HEK293 (cell line): Measurements from ENCODE around the gene CDC37.

Experiments
- CTCF ChIA-PET: fragments of 350-600 bp; formaldehyde crosslinking; extraction: SDS; loops from one replicate; lab custom pipeline; 2021; ENCODE audit warnings: antibody characterized with exemption; lab: Yijun Ruan, JAX
- POLR2A ChIA-PET: fragments of 300-600 bp; formaldehyde crosslinking; extraction: SDS; loops from one replicate; lab custom pipeline; 2020; ENCODE audit warnings: antibody characterized with exemption, inconsistent platforms; lab: Yijun Ruan, JAX
- H3K27ac ChIP-seq: fragments of 200-500 bp; sonication (Bioruptor generic); 2 replicates; pipeline ENCODE4 v1.5.1; 2014; ENCODE audit warnings: low read depth, low read length, control low read depth, inconsistent platforms; ENCODE audit errors: extremely low read depth
- H3K36me3 ChIP-seq, 2 experiments: fragments of 200-500 bp in 1 of 2; sonication (Bioruptor generic) in 1 of 2; 1 replicate in 1 of 2; 2 replicates in 1 of 2; pipeline ENCODE4 v1.5.1; 2014 to 2017; ENCODE audit warnings: inconsistent platforms in 2 of 2, low read length in 2 of 2; ENCODE audit not compliant: control insufficient read depth in 2 of 2, insufficient read depth in 1 of 2
- H3K4me1 ChIP-seq: fragments of 200-500 bp; sonication (Bioruptor generic); 2 replicates; pipeline ENCODE4 v1.5.1; 2014; ENCODE audit warnings: mild to moderate bottlenecking, low read length, inconsistent platforms; ENCODE audit not compliant: control insufficient read depth, insufficient read depth
- H3K4me3 ChIP-seq: 2 replicates; pipeline ENCODE4 v1.5.1; 2011; ENCODE audit warnings: low read depth, mild to moderate bottlenecking, control low read depth, low read length, moderate library complexity
- H3K9me3 ChIP-seq: fragments of 200-500 bp; sonication (Bioruptor generic); 2 replicates; pipeline ENCODE4 v1.5.1; 2014; ENCODE audit warnings: low read depth, low read length, inconsistent platforms; ENCODE audit not compliant: control insufficient read depth, insufficient read depth
- BCL11B ChIP-seq: fragments of 450-650 bp; formaldehyde crosslinking; IDR thresholded peaks from 2 replicates; pipeline ENCODE4 v1.5.1; 2016; ENCODE audit warnings: low read depth, missing biosample characterization, missing genetic modification characterization
- HIC1 ChIP-seq: fragments of 450-650 bp; formaldehyde crosslinking; IDR thresholded peaks from 2 replicates; pipeline ENCODE4 v1.5.1; 2016; ENCODE audit warnings: missing biosample characterization, missing genetic modification characterization
- HOXC10 ChIP-seq: sonication (generic); formaldehyde crosslinking; IDR thresholded peaks from 2 replicates; pipeline ENCODE4 v1.8.1; 2023; ENCODE audit warnings: mild to moderate bottlenecking, missing genetic modification reagents
- KLF1 ChIP-seq: fragments of 450-650 bp; formaldehyde crosslinking; IDR thresholded peaks from 2 replicates; pipeline ENCODE4 v1.5.1; 2016; ENCODE audit warnings: missing biosample characterization, missing genetic modification characterization
- OVOL3 ChIP-seq: fragments of 450-650 bp; formaldehyde crosslinking; IDR thresholded peaks from 2 replicates; pipeline ENCODE4 v1.5.1; 2016; ENCODE audit warnings: missing biosample characterization, missing genetic modification characterization
- REPIN1 ChIP-seq: fragments of 450-650 bp; formaldehyde crosslinking; IDR thresholded peaks from 2 replicates; pipeline ENCODE4 v1.5.1; 2017; ENCODE audit warnings: missing biosample characterization, missing genetic modification characterization, low read depth
- SCRT1 ChIP-seq: fragments of 450-650 bp; formaldehyde crosslinking; IDR thresholded peaks from 2 replicates; pipeline ENCODE4 v1.5.1; 2016; ENCODE audit warnings: missing biosample characterization, missing genetic modification characterization, borderline replicate concordance
- ZBTB17 ChIP-seq: fragments of 450-650 bp; formaldehyde crosslinking; IDR thresholded peaks from 2 replicates; pipeline ENCODE4 v1.5.1; 2016; ENCODE audit warnings: missing biosample characterization, missing genetic modification characterization
- ZBTB20 ChIP-seq: fragments of 450-650 bp; formaldehyde crosslinking; IDR thresholded peaks from 2 replicates; pipeline ENCODE4 v1.5.1; 2016; ENCODE audit warnings: missing biosample characterization, missing genetic modification characterization
- ZBTB8A ChIP-seq: fragments of 450-650 bp; formaldehyde crosslinking; IDR thresholded peaks from 2 replicates; pipeline ENCODE4 v1.5.1; 2016; ENCODE audit warnings: missing biosample characterization, missing genetic modification characterization
- ZFHX2 ChIP-seq: fragments of 450-650 bp; formaldehyde crosslinking; conservative IDR thresholded peaks from 2 replicates; pipeline ENCODE4 v1.5.1; 2016; ENCODE audit warnings: missing biosample characterization, missing genetic modification characterization
- ZNF10 ChIP-seq: fragments of 450-650 bp; formaldehyde crosslinking; IDR thresholded peaks from 2 replicates; pipeline ENCODE4 v1.5.1; 2017; ENCODE audit warnings: missing biosample characterization, missing genetic modification characterization
- ZNF133 ChIP-seq: fragments of 450-650 bp; formaldehyde crosslinking; IDR thresholded peaks from 2 replicates; pipeline ENCODE4 v1.5.1; 2016; ENCODE audit warnings: missing biosample characterization, missing genetic modification characterization
- ZNF146 ChIP-seq: fragments of 450-650 bp; formaldehyde crosslinking; IDR thresholded peaks from 2 replicates; pipeline ENCODE4 v1.5.1; 2016; ENCODE audit warnings: missing biosample characterization, missing genetic modification characterization
- ZNF174 ChIP-seq: fragments of 450-650 bp; formaldehyde crosslinking; IDR thresholded peaks from 2 replicates; pipeline ENCODE4 v1.5.0; 2017; ENCODE audit warnings: missing biosample characterization, mild to moderate bottlenecking, missing genetic modification characterization
- ZNF175 ChIP-seq: fragments of 450-650 bp; formaldehyde crosslinking; IDR thresholded peaks from 2 replicates; pipeline ENCODE4 v1.5.1; 2016; ENCODE audit warnings: missing biosample characterization, missing genetic modification characterization
- ZNF19 ChIP-seq: fragments of 450-650 bp; formaldehyde crosslinking; IDR thresholded peaks from 2 replicates; pipeline ENCODE4; 2016; ENCODE audit warnings: missing biosample characterization, missing genetic modification characterization, low read depth
- ZNF211 ChIP-seq: fragments of 450-650 bp; formaldehyde crosslinking; IDR thresholded peaks from 2 replicates; pipeline ENCODE4 v1.5.1; 2016; ENCODE audit warnings: low read depth, missing biosample characterization, missing genetic modification characterization
- ZNF23 ChIP-seq: fragments of 450-650 bp; formaldehyde crosslinking; IDR thresholded peaks from 2 replicates; pipeline ENCODE4 v1.5.1; 2016; ENCODE audit warnings: missing biosample characterization, missing genetic modification characterization, borderline replicate concordance
- ZNF248 ChIP-seq: fragments of 450-650 bp; formaldehyde crosslinking; IDR thresholded peaks from 2 replicates; pipeline ENCODE4 v1.5.1; 2017; ENCODE audit warnings: missing biosample characterization, missing genetic modification characterization
- ZNF341 ChIP-seq: fragments of 450-650 bp; formaldehyde crosslinking; IDR thresholded peaks from 2 replicates; pipeline ENCODE4; 2016; ENCODE audit warnings: low read depth, missing biosample characterization, missing genetic modification characterization
- ZNF350 ChIP-seq: fragments of 450-650 bp; formaldehyde crosslinking; IDR thresholded peaks from 2 replicates; pipeline ENCODE4 v1.5.0; 2017; ENCODE audit warnings: missing biosample characterization, mild to moderate bottlenecking, missing genetic modification characterization
- ZNF354C ChIP-seq: fragments of 450-650 bp; formaldehyde crosslinking; IDR thresholded peaks from 2 replicates; pipeline ENCODE4 v1.5.1; 2016; ENCODE audit warnings: missing biosample characterization, missing genetic modification characterization, low read depth, borderline replicate concordance
- ZNF37A ChIP-seq: fragments of 450-650 bp; IDR thresholded peaks from 2 replicates; pipeline ENCODE4 v1.5.1; 2018; ENCODE audit warnings: missing biosample characterization, missing genetic modification characterization
- ZNF423 ChIP-seq: fragments of 450-650 bp; formaldehyde crosslinking; IDR thresholded peaks from 2 replicates; pipeline ENCODE4 v1.5.1; 2016; ENCODE audit warnings: missing biosample characterization, missing genetic modification characterization
- ZNF544 ChIP-seq: fragments of 450-650 bp; formaldehyde crosslinking; IDR thresholded peaks from 2 replicates; pipeline ENCODE4 v1.5.0; 2017; ENCODE audit warnings: missing biosample characterization, missing genetic modification characterization
- ZNF548 ChIP-seq: fragments of 450-650 bp; formaldehyde crosslinking; IDR thresholded peaks from 2 replicates; pipeline ENCODE4 v1.5.1; 2016; ENCODE audit warnings: missing biosample characterization, missing genetic modification characterization
- ZNF561 ChIP-seq: fragments of 450-650 bp; IDR thresholded peaks from 2 replicates; pipeline ENCODE4 v1.5.1; 2018; ENCODE audit warnings: missing biosample characterization, missing genetic modification characterization, borderline replicate concordance
- ZNF596 ChIP-seq: fragments of 450-650 bp; IDR thresholded peaks from 2 replicates; pipeline ENCODE4 v1.5.0; 2018; ENCODE audit warnings: missing biosample characterization, mild to moderate bottlenecking, missing genetic modification characterization, moderate library complexity
- ZNF626 ChIP-seq: fragments of 450-650 bp; sonication (Bioruptor Pico); formaldehyde crosslinking; IDR thresholded peaks from 2 replicates; pipeline ENCODE4 v1.5.1; 2018; ENCODE audit warnings: missing biosample characterization, missing genetic modification characterization, inconsistent platforms
- ZNF629 ChIP-seq: fragments of 450-650 bp; formaldehyde crosslinking; IDR thresholded peaks from 2 replicates; pipeline ENCODE4 v1.5.1; 2017; ENCODE audit warnings: missing biosample characterization, missing genetic modification characterization
- ZNF660 ChIP-seq: fragments of 450-650 bp; IDR thresholded peaks from 2 replicates; pipeline ENCODE4 v1.5.1; 2018; ENCODE audit warnings: missing biosample characterization, mild to moderate bottlenecking, missing genetic modification characterization
- ZNF707 ChIP-seq: fragments of 450-650 bp; formaldehyde crosslinking; IDR thresholded peaks from 2 replicates; pipeline ENCODE4 v1.5.1; 2016; ENCODE audit warnings: missing biosample characterization, missing genetic modification characterization
- ZNF791 ChIP-seq: fragments of 450-650 bp; formaldehyde crosslinking; IDR thresholded peaks from 2 replicates; pipeline ENCODE4 v1.5.1; 2016; ENCODE audit warnings: missing biosample characterization, missing genetic modification characterization
- ZNF792 ChIP-seq: fragments of 450-650 bp; formaldehyde crosslinking; IDR thresholded peaks from 2 replicates; pipeline ENCODE4 v1.5.1; 2016; ENCODE audit warnings: missing biosample characterization, missing genetic modification characterization
- ZNF830 ChIP-seq: fragments of 450-650 bp; IDR thresholded peaks from 2 replicates; pipeline ENCODE4 v1.5.0; 2018; ENCODE audit warnings: missing biosample characterization, missing genetic modification characterization, low read depth, mild to moderate bottlenecking, moderate library complexity

Gene CDC37

DNA sequence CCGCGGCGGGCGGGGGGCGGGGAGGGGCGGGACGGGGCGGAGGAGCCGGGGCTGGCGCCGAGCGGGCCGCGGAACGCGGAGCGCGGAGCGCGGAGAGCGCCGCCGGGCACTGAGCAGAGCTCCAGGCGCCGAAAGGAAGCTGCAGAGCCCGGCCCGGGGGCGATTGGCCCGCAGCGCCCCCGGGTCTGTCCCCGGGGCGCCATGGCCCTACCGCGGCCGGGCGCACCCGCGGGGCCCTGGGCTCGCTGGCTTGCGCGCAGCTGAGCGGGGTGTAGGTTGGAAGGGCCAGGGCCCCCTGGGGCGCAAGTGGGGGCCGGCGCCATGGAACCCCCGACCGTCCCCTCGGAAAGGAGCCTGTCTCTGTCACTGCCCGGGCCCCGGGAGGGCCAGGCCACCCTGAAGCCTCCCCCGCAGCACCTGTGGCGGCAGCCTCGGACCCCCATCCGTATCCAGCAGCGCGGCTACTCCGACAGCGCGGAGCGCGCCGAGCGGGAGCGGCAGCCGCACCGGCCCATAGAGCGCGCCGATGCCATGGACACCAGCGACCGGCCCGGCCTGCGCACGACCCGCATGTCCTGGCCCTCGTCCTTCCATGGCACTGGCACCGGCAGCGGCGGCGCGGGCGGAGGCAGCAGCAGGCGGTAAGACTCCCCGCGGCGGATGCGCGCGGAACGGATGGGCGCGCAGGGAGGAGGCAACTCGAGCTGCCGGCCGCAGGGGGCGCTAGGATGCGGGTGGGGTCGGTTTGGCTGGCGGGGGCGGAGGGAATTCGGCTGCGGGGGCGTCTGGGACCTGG lies 17.3 kb upstream of the CDC37 start, which contains the start of gene PDE4A (continued):
- TF ChIP-seq ZNF548 (tag by site-specific recombination): no peak
- 0 out of 2 replicates have a peak, but pooled peaks have one; percentile 42 for TF ChIP-seq BCL11B (tag by site-specific recombination)
- TF ChIP-seq ZNF133 (tag by site-specific recombination): no peak
- peak; percentile 60 for TF ChIP-seq KLF1 (tag by site-specific recombination)
- TF ChIP-seq ZBTB17 (tag by site-specific recombination): peak; percentile 52; the same call in 1 of the 2 replicates
- peak; percentile 53; the same call in 1 of the 2 replicates for TF ChIP-seq ZNF561 (tag by site-specific recombination)
- TF ChIP-seq ZNF175 (tag by site-specific recombination): no peak
- TF ChIP-seq ZNF341 (tag by site-specific recombination): peak; percentile 73
- peak; percentile 92 for TF ChIP-seq ZNF423 (tag by site-specific recombination)
- TF ChIP-seq, all 188 proteins: peak for 48

- CTCF ChIA-PET: interaction anchor here (0.7 to 9.1 kb wide), 5 partner anchors 8 to 1687 kb away, joined by 3 to 193 read pairs (median 4); partner anchors contain the start of gene CDC37
- H3K27ac ChIP-seq: no peak overlapping the region
- H3K36me3 ChIP-seq: no peaks in the 10 kb centered on the region
- peak overlapping the region; percentile 34 for H3K4me3 ChIP-seq
- POLR2A ChIA-PET: interaction anchor here (0.5 to 2.1 kb wide), 4 partner anchors 16 to 287 kb away, joined by 3 to 7 read pairs (median 4); partner anchors contain the start of genes CDC37 and TYK2
- 0 out of 2 replicates have a peak, but pooled peaks cover 8% of the 10 kb centered on the region for H3K4me1 ChIP-seq
- no peaks in the 10 kb centered on the region for H3K9me3 ChIP-seq
- TF ChIP-seq ZBTB20 (tag by site-specific recombination) (peak; percentile 80), ZNF354C (no peak), OVOL3 (tag by site-specific recombination) (no peak; the same call in 1 of the 2 replicates), ZNF626 (tag by site-specific recombination) (no peak), HIC1 (tag by site-specific recombination) (peak; percentile 75), HOXC10 (CRISPR knock-in tag) (no peak), ZNF660 (tag by site-specific recombination) (0 out of 2 replicates have a peak, but pooled peaks have one; percentile 14), ZNF629 (peak; percentile 82), ZNF791 (tag by site-specific recombination) (no peak), ZNF248 (no peak), ZBTB8A (0 out of 2 replicates have a peak, but pooled peaks have one; percentile 41), ZNF10 (tag by site-specific recombination) (peak; percentile 8; the same call in 1 of the 2 replicates), SCRT1 (no peak), ZNF37A (tag by site-specific recombination) (no peak), ZNF596 (0 out of 2 replicates have a peak, but pooled peaks have one; percentile 32), ZNF544 (tag by site-specific recombination) (no peak), KLF1 (tag by site-specific recombination) (peak; percentile 62; the same call in 1 of the 2 replicates), ZNF146 (tag by site-specific recombination) (peak; percentile 27; the same call in 1 of the 2 replicates), ZNF707 (no peak), REPIN1 (tag by site-specific recombination) (no peak), ZNF23 (tag by site-specific recombination) (no peak), ZNF350 (tag by site-specific recombination) (no peak), ZNF19 (no peak), ZNF830 (no peak), ZNF211 (tag by site-specific recombination) (no peak), ZNF174 (no peak), ZFHX2 (tag by site-specific recombination) (peak; percentile 93), ZNF792 (no peak; the same call in none of the 2 replicates)
Measured at GRCh38 chr19:10419646-10420443, 16.5 kb upstream of the CDC37 start.
